Endothelial cell of umbilical vein (primary cell): ENCODE results near the gene PRLHR. TPM values are rescaled to one million over a fixed set of nuclear protein-coding genes. Genes with fewer than 3 reads are reported as not detected.

Experiments
- BruUV-seq: library from RNA; stranded (reverse); fragments of 400-500 nt; replicated peaks from 2 replicates; lab custom pipeline; 2021; lab: Mats Ljungman, UMichigan
- CTCF ChIA-PET: fragments of 300-600, 350-600 bp; sonication (Branson Sonifier 250); formaldehyde crosslinking; loops from one replicate; lab custom pipeline; 2021; ENCODE audit warnings: antibody characterized with exemption, inconsistent platforms; lab: Charles Lee
- POLR2A ChIA-PET: fragments of 300-600, 350-600 bp; sonication (Branson Sonifier 250); formaldehyde crosslinking; loops from one replicate; lab custom pipeline; 2021; ENCODE audit warnings: antibody characterized with exemption, inconsistent platforms; lab: Charles Lee
- DNase-seq: peaks from one replicate; pipeline ENCODE4 v3.0.0-alpha.2; 2011; ENCODE audit warnings: low read depth, low spot score
- FAIRE-seq: peaks from 2 replicates; lab custom pipeline; 2011; peaks lifted over from hg19 to GRCh38; lab: Jason Lieb, UNC
- H2AFZ ChIP-seq: 2 replicates; pipeline ENCODE4 v1.6.0; 2012; ENCODE audit warnings: low read depth, low read length, control low read depth, inconsistent platforms
- H3K27ac ChIP-seq: 2 replicates; pipeline ENCODE4 v1.5.1; 2011; ENCODE audit warnings: low read depth, mild to moderate bottlenecking, control low read depth, low read length, moderate library complexity; ENCODE audit not compliant: insufficient read depth
- H3K27me3 ChIP-seq, 2 experiments: 2 replicates each; pipeline versions ENCODE4 v1.6.0 to v1.6.1; 2011; ENCODE audit warnings: low read length in 2 of 2, mixed read lengths in 1 of 2; ENCODE audit not compliant: control insufficient read depth in 2 of 2, insufficient read depth in 2 of 2
- H3K36me3 ChIP-seq, 2 experiments: 2 replicates in 1 of 2; 3 replicates in 1 of 2; pipeline ENCODE4 v1.5.1; 2011; ENCODE audit warnings: low read length in 2 of 2, mild to moderate bottlenecking in 1 of 2, moderate library complexity in 1 of 2; ENCODE audit not compliant: control insufficient read depth in 2 of 2, insufficient read depth in 2 of 2; ENCODE audit errors: extremely low read depth in 1 of 2
- H3K4me1 ChIP-seq: 3 replicates; pipeline ENCODE4 v1.5.1; 2011; ENCODE audit warnings: mild to moderate bottlenecking, low read length; ENCODE audit not compliant: control insufficient read depth, insufficient read depth; ENCODE audit errors: extremely low read depth
- H3K4me2 ChIP-seq: 2 replicates; pipeline ENCODE4 v1.6.1; 2011; ENCODE audit warnings: low read length, control low read depth, mixed read lengths; ENCODE audit not compliant: insufficient read depth
- H3K4me3 ChIP-seq, 3 experiments: fragments of 200-600 bp in 1 of 3; sonication (generic), shearing (Covaris generic) in 1 of 3; replicated peaks in 1 of 3; 2 replicates each; pipeline ENCODE4 v1.5.1; 2011 to 2016; ENCODE audit warnings: control low read depth in 3 of 3, low read length in 3 of 3, mild to moderate bottlenecking in 2 of 3, inconsistent platforms in 1 of 3, low read depth in 1 of 3, moderate library complexity in 1 of 3; ENCODE audit not compliant: insufficient read depth in 1 of 3
- H3K79me2 ChIP-seq: 2 replicates; pipeline ENCODE4 v1.6.0; 2012; ENCODE audit warnings: low read length, inconsistent platforms; ENCODE audit not compliant: control insufficient read depth, insufficient read depth
- H3K9ac ChIP-seq: replicated peaks from 2 replicates; pipeline ENCODE3; 2011; ENCODE audit warnings: low read length, control low read depth; ENCODE audit not compliant: insufficient read depth; ENCODE audit errors: extremely low read depth
- H3K9me1 ChIP-seq: replicated peaks from 3 replicates; pipeline ENCODE4 v1.6.0; 2011; ENCODE audit warnings: mild to moderate bottlenecking, low read length; ENCODE audit not compliant: control insufficient read depth, insufficient read depth; ENCODE audit errors: extremely low read depth
- H3K9me3 ChIP-seq: replicated peaks from 2 replicates; pipeline ENCODE4 v1.5.1; 2012; ENCODE audit warnings: low read length, inconsistent platforms; ENCODE audit not compliant: control insufficient read depth, insufficient read depth
- H4K20me1 ChIP-seq: replicated peaks from 2 replicates; pipeline ENCODE3; 2011; ENCODE audit warnings: mild to moderate bottlenecking, low read length; ENCODE audit not compliant: control insufficient read depth, insufficient read depth; ENCODE audit errors: extremely low read depth
- EZH2 ChIP-seq: IDR thresholded peaks from 2 replicates; pipeline ENCODE4 v1.6.1; 2012; ENCODE audit warnings: borderline replicate concordance, low read depth, mild to moderate bottlenecking, moderate library complexity, low read length, inconsistent platforms; ENCODE audit not compliant: severe bottlenecking
- FOS ChIP-seq: IDR thresholded peaks from 2 replicates; pipeline ENCODE4 v1.6.1; 2011; ENCODE audit warnings: mild to moderate bottlenecking, low read length, moderate library complexity, borderline replicate concordance; ENCODE audit not compliant: insufficient read depth
- GATA2 ChIP-seq: IDR thresholded peaks from 2 replicates; pipeline ENCODE4 v1.7.0; 2011; ENCODE audit warnings: low read depth, mild to moderate bottlenecking, moderate library complexity, mixed read lengths, low read length; ENCODE audit not compliant: insufficient read length, insufficient read depth
- JUN ChIP-seq: IDR thresholded peaks from 2 replicates; pipeline ENCODE4 v1.6.1; 2011; ENCODE audit warnings: borderline replicate concordance, low read depth; ENCODE audit not compliant: insufficient read length, insufficient read depth
- MYC ChIP-seq: IDR thresholded peaks from one replicate; pipeline ENCODE4 v1.6.1; 2011; ENCODE audit warnings: mild to moderate bottlenecking, low read depth, low read length
- POLR2A ChIP-seq: IDR thresholded peaks from 2 replicates; pipeline ENCODE4 v1.6.1; 2012; ENCODE audit warnings: low read depth, mild to moderate bottlenecking, control low read depth, low read length
- POLR2AphosphoS5 ChIP-seq: IDR thresholded peaks from 2 replicates; pipeline ENCODE4 v1.6.1; 2012; ENCODE audit warnings: low read depth, mild to moderate bottlenecking, control low read depth, low read length, moderate library complexity; ENCODE audit not compliant: insufficient read depth
- dilution Hi-C: fragments of 300-500 bp; cut with MboI; formaldehyde crosslinking; loops from one replicate; pipeline ENCODE4 v1.15.0; 2019; ENCODE audit warnings: low sequenced_read_pairs; ENCODE audit not compliant: extremely low pct_ligation_motif_present
- intact Hi-C: fragments of 100-400 bp; cut with micrococcal nuclease; formaldehyde crosslinking; loops from one replicate; pipeline ENCODE4 v1.10.0; 2022
- polyA plus RNA-seq, 4 experiments: library from polyadenylated mRNA; depleted of rRNA in 3 of 4; stranded (reverse) in 3 of 4; unstranded in 1 of 4; fragments of >200 nt; gene quantifications; 2 replicates each; pipeline versions ENCODE4 v1.2.1 to v1.2.3, GENCODE V29; 2011 to 2012; ENCODE audit warnings: missing spikeins in 1 of 4
- total RNA-seq: library from RNA; stranded (reverse); gene quantifications from 2 replicates; pipeline ENCODE4 v1.2.3, GENCODE V29; 2021
- TF ChIP-seq, protein P1 (sequence below): IDR thresholded peaks from 2 replicates; pipeline ENCODE4 v1.6.1; 2011; ENCODE audit not compliant: insufficient read depth, insufficient read length
- TF ChIP-seq, protein P2 (sequence below), 2 donors: IDR thresholded peaks; 1 replicate in 1 of 2; 2 replicates in 1 of 2; pipeline ENCODE4 v1.5.1; 2011; ENCODE audit warnings: low read length in 2 of 2, mild to moderate bottlenecking in 2 of 2, moderate library complexity in 2 of 2, control low read depth in 1 of 2, inconsistent platforms in 1 of 2, low read depth in 1 of 2; ENCODE audit not compliant: insufficient read depth in 1 of 2; ENCODE audit errors: extremely low read depth in 1 of 2

Gene PRLHR
- total and polyA plus RNA-seq, 2 donors (not counting 3 experiments of a cell fraction or from before 2014, with no cell fraction given), result not detected

DNA sequence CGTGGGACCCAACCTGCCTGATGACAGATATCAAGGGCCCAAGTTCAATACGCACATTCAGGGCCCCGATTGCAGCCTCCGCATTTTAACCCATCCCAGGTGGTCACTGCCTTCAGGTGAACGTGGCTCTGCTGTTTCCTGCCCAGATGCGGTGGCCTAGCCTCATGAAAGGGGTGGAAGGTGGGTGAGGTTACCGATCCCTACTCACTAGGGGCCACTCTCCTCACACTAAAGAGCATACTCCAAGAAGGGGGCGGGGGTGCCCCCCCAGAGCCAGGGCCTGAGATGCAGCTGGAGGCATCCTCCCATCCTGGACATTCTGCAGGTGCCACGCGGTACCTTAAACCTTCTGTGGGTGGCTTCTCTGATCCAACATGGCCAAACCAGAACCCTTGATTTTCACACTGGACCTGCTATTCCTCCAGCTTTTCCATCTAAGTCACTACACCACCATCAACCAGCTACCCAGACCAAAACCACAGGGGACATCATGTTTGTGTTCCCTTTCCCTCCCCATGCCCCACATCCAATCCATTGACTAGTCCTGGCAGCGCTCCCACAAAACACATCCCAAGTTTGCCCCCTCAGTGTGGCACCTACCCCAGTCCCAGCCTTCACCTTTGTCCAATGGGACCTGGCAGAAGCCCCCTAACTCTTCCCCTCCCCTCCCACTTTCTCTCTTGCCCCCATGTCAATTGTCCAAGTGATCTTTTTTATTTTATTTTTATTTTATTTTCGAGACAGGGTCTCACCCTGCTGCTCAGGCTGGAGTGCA is 30.0 kb downstream of the PRLHR start:
- no peaks in the 10 kb centered on the region for H3K36me3 ChIP-seq

DNA sequence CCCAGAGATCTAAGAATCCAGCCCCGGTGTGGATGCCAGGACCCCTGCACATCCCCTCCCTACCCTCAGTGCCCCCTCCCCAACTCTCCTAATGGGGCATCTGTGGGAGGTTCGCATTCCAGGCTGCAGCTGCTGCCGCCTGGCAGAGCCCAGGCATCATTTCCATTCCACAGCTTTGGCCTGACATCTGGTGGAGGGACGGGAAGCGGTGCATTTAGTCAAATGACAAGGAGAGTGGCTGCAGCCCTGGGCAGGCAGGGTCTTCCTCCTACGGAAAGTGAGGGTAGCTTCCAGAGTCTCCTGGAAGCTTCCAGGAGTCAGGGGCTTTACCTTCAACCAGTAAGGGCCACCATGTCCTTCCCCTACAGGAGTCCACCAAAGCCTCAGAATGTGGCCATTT is 30.8 kb downstream of the PRLHR start:
- ChIA-PET CTCF (interaction anchor here (0.9 to 8.3 kb wide), 5 partner anchors 11 to 1348 kb away, joined by 3 to 168 read pairs (median 5); no protein-coding TSS in a partner anchor), POLR2A (no interaction called here)
- no peaks in the 10 kb centered on the region for H3K79me2 ChIP-seq
- TF ChIP-seq POLR2A, result no peak
- no peak for TF ChIP-seq MYC
- no peak for TF ChIP-seq EZH2
- no peak for TF ChIP-seq JUN
- no peak for TF ChIP-seq FOS
- no peak for TF ChIP-seq GATA2
- TF ChIP-seq, protein P1, sequence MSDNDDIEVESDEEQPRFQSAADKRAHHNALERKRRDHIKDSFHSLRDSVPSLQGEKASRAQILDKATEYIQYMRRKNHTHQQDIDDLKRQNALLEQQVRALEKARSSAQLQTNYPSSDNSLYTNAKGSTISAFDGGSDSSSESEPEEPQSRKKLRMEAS, result no peak
- TF ChIP-seq, protein P2, sequence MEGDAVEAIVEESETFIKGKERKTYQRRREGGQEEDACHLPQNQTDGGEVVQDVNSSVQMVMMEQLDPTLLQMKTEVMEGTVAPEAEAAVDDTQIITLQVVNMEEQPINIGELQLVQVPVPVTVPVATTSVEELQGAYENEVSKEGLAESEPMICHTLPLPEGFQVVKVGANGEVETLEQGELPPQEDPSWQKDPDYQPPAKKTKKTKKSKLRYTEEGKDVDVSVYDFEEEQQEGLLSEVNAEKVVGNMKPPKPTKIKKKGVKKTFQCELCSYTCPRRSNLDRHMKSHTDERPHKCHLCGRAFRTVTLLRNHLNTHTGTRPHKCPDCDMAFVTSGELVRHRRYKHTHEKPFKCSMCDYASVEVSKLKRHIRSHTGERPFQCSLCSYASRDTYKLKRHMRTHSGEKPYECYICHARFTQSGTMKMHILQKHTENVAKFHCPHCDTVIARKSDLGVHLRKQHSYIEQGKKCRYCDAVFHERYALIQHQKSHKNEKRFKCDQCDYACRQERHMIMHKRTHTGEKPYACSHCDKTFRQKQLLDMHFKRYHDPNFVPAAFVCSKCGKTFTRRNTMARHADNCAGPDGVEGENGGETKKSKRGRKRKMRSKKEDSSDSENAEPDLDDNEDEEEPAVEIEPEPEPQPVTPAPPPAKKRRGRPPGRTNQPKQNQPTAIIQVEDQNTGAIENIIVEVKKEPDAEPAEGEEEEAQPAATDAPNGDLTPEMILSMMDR (IDR thresholded peaks at IDR 0.05; ENCODE audit: extremely low read depth in 1 of 2, insufficient read depth in 1 of 2, low read depth in 1 of 2, low read length in 2 of 2), result no peak
- dilution Hi-C loops, result no loop called here
- no peaks in the 10 kb centered on the region for H4K20me1 ChIP-seq
- FAIRE-seq, result no peak
- no peak overlapping the region for H3K27ac ChIP-seq
- H3K4me3 ChIP-seq, result no peak overlapping the region
- peaks cover 2 to 5% of the 10 kb centered on the region in 2 experiments for H3K27me3 ChIP-seq
- no peak overlapping the region for H3K9ac ChIP-seq
- intact Hi-C loops, result loop anchor here (1.0 kb wide), 1 partner anchor 105 kb away; no protein-coding TSS in a partner anchor
- no peaks in the 10 kb centered on the region for H3K4me1 ChIP-seq
- H3K9me3 ChIP-seq, result no peaks in the 10 kb centered on the region
- BruUV-seq, result no TSS peak
- H3K9me1 ChIP-seq, result no peaks in the 10 kb centered on the region
- no peaks in the 10 kb centered on the region for H3K36me3 ChIP-seq
- no peak overlapping the region for H2AFZ ChIP-seq
- DNase-seq, result no peak
- no peak overlapping the region for H3K4me2 ChIP-seq

More for the DNA sequence above, 30.0 kb downstream of the PRLHR start:
- POLR2A ChIA-PET, result no interaction called here
- BruUV-seq, result no TSS peak
- no peak overlapping the region for H3K4me3 ChIP-seq
- H3K9me3 ChIP-seq, result no peaks in the 10 kb centered on the region
- DNase-seq (no peak), FAIRE-seq (no peak)
- TF ChIP-seq POLR2AphosphoS5, result no peak
- no peak for TF ChIP-seq FOS
- H3K4me2 ChIP-seq, result no peak overlapping the region
- no peaks in the 10 kb centered on the region for H3K4me1 ChIP-seq
- no peak overlapping the region for H2AFZ ChIP-seq
- no peak overlapping the region for H3K9ac ChIP-seq
- dilution Hi-C loops (no loop called here), intact Hi-C loops (no loop called here)
- H3K27ac ChIP-seq, result no peak overlapping the region
- H4K20me1 ChIP-seq, result no peaks in the 10 kb centered on the region
- H3K27me3 ChIP-seq, result peaks cover 2 to 5% of the 10 kb centered on the region in 2 experiments
- no peaks in the 10 kb centered on the region for H3K9me1 ChIP-seq
- H3K79me2 ChIP-seq, result no peaks in the 10 kb centered on the region
- CTCF ChIA-PET, result interaction anchor here (0.9 to 8.3 kb wide), 3 partner anchors 7 to 156 kb away, joined by 3 to 168 read pairs (median 22); no protein-coding TSS in a partner anchor
